ENCODE measurements around the gene PINK1.

Gene PINK1

DNA sequence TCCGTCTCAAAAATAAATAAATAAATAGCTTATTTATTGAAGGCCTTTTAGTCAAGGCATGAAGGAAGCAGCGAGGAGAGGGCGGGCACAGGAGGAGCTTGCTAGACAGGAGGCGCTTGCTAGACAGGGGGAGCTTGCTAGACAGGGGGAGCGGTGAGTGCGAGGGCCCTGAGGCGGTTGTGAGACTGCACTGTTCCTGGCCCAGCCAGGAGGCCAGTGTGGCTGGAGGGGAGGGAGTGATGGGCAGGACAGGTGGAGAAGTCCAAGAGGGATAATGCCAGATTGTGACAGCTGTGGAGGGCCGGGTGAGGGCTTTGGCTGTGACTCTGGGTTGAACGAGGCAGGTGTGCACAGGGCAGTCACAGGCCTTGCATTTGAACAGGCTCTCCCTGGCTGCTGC is 66.3 kb downstream of the PINK1 start:
- TF ChIP-seq, protein P1, sequence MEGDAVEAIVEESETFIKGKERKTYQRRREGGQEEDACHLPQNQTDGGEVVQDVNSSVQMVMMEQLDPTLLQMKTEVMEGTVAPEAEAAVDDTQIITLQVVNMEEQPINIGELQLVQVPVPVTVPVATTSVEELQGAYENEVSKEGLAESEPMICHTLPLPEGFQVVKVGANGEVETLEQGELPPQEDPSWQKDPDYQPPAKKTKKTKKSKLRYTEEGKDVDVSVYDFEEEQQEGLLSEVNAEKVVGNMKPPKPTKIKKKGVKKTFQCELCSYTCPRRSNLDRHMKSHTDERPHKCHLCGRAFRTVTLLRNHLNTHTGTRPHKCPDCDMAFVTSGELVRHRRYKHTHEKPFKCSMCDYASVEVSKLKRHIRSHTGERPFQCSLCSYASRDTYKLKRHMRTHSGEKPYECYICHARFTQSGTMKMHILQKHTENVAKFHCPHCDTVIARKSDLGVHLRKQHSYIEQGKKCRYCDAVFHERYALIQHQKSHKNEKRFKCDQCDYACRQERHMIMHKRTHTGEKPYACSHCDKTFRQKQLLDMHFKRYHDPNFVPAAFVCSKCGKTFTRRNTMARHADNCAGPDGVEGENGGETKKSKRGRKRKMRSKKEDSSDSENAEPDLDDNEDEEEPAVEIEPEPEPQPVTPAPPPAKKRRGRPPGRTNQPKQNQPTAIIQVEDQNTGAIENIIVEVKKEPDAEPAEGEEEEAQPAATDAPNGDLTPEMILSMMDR (IDR thresholded peaks at IDR 0.05; ENCODE audit: extremely low read depth, missing control alignments): no peak
- DNase-seq (ENCODE audit: low spot score): no peak

DNA sequence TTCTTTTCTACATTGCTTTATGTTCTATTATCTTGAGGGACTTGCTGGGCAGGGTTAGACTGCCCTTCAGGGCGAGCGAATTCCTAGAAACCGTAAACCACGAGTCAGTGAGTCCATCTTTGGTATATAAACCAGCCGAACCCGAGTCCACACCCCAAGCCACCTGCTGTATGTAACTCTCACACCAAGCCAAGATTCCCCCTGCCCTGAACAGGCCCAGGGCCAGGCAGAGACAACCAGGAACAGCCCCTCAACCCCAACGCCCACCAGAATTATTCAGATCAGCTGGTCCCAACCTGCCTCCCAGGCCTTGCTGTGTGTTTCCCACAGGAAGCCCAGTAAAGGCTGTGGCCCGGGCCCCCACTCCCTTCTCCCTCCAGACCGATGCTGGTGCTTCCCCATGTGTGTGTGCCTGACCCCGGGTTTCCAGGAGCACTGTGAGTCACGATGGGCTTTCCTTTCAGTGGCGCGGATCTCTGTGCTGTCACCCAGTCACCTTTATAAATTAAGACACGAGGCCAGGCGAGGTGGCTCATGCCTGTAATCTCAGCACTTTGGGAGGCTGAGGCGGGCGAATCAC is 67.5 kb downstream of the PINK1 start:
- TF ChIP-seq, protein P1 (IDR thresholded peaks at IDR 0.05; ENCODE audit: extremely low read depth, missing control alignments): no peak
- no peak for DNase-seq (ENCODE audit: low spot score)
